ENCODE results near the gene ZNF362.

The ZNF362 gene

GRCh38 chr1:33302325-33302724 is 46.0 kb downstream of the ZNF362 start:
- Histone ChIP-seq H3K9ac (ENCODE audit: low read depth, low read length) (no peak overlapping the region), H3K9me3 (ENCODE audit: insufficient read depth, low read length, severe bottlenecking) (no peaks in the 10 kb centered on the region), H3K4me3 (ENCODE audit: low read depth in 1 of 2, low read length in 2 of 2) (no peak overlapping the region), H3K36me3 (ENCODE audit: insufficient read depth, low read length) (peaks cover 35% of the 10 kb centered on the region), H4K20me1 (ENCODE audit: insufficient read depth, low read length) (peaks cover 9% of the 10 kb centered on the region), H2AFZ (ENCODE audit: low read depth, low read length) (no peak overlapping the region), H3K4me1 (ENCODE audit: insufficient read depth, low read length) (no peaks in the 10 kb centered on the region), H3K27me3 (ENCODE audit: insufficient read depth, low read length, poor library complexity) (no peaks in the 10 kb centered on the region), H3K27ac (ENCODE audit: low read length) (no peak overlapping the region), H3K79me2 (ENCODE audit: insufficient read depth, low read length) (no peaks in the 10 kb centered on the region), H3K4me2 (ENCODE audit: insufficient read depth, low read length) (no peak overlapping the region)
- TF ChIP-seq EZH2 (IDR thresholded peaks at IDR 0.05; ENCODE audit: borderline replicate concordance, low read depth, low read length, severe bottlenecking), result no peak
- no peak for TF ChIP-seq CTCF (IDR thresholded peaks at IDR 0.05; ENCODE audit: borderline replicate concordance, extremely low read depth, low read length, poor library complexity, severe bottlenecking)
- DNase-seq (peak; percentile 26), ATAC-seq (ENCODE audit: insufficient read depth, low read depth) (peak; percentile 54; the same call in 2 of the 3 replicates)

DNA sequence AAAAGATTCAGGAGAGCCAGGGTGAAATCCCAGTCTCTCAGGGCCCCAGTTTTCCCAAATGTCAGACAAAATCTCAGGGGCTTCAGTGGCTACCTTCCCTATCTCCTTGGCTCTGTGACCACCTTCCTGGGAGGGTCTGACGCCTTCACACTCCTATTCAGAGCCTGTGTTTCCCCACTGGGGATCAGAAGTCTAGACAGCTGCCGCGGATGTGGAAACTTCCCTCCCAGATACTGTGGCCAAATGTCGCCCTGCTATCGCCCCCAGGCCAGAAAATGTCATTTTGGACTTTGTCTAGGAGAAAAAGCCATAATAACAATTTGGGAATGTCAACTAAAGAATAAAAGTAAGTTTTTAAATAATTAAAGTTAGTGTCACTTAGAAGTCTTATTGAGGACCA is 48.7 kb downstream of the ZNF362 start:
- H3K27me3 ChIP-seq (ENCODE audit: insufficient read depth, low read length, poor library complexity), result no peaks in the 10 kb centered on the region
- TF ChIP-seq EZH2 (IDR thresholded peaks at IDR 0.05; ENCODE audit: borderline replicate concordance, low read depth, low read length, severe bottlenecking) (no peak), CTCF (IDR thresholded peaks at IDR 0.05; ENCODE audit: borderline replicate concordance, extremely low read depth, low read length, poor library complexity, severe bottlenecking) (no peak)
- no peak overlapping the region for H3K27ac ChIP-seq (ENCODE audit: low read length)
- H3K9me3 ChIP-seq (ENCODE audit: insufficient read depth, low read length, severe bottlenecking), result no peaks in the 10 kb centered on the region
- peaks cover 10% of the 10 kb centered on the region for H3K36me3 ChIP-seq (ENCODE audit: insufficient read depth, low read length)
- H4K20me1 ChIP-seq (ENCODE audit: insufficient read depth, low read length), result no peaks in the 10 kb centered on the region
- no peak overlapping the region for H3K9ac ChIP-seq (ENCODE audit: low read depth, low read length)
- H3K4me1 ChIP-seq (ENCODE audit: insufficient read depth, low read length), result no peaks in the 10 kb centered on the region
- no peaks in the 10 kb centered on the region for H3K79me2 ChIP-seq (ENCODE audit: insufficient read depth, low read length)
- no peak overlapping the region for H3K4me3 ChIP-seq (ENCODE audit: low read depth in 1 of 2, low read length in 2 of 2)
- H2AFZ ChIP-seq (ENCODE audit: low read depth, low read length), result no peak overlapping the region
- DNase-seq (no peak), ATAC-seq (ENCODE audit: insufficient read depth, low read depth) (no peak)
- H3K4me2 ChIP-seq (ENCODE audit: insufficient read depth, low read length), result no peak overlapping the region

- Histone ChIP-seq H3K9ac (ENCODE audit: low read depth, low read length) (no peak overlapping the region), H3K27me3 (ENCODE audit: insufficient read depth, low read length, poor library complexity) (no peaks in the 10 kb centered on the region), H3K4me3 (ENCODE audit: low read depth in 1 of 2, low read length in 2 of 2) (no peak overlapping the region), H4K20me1 (ENCODE audit: insufficient read depth, low read length) (no peaks in the 10 kb centered on the region), H3K4me1 (ENCODE audit: insufficient read depth, low read length) (no peaks in the 10 kb centered on the region), H3K4me2 (ENCODE audit: insufficient read depth, low read length) (no peak overlapping the region), H3K9me3 (ENCODE audit: insufficient read depth, low read length, severe bottlenecking) (no peaks in the 10 kb centered on the region), H2AFZ (ENCODE audit: low read depth, low read length) (no peak overlapping the region), H3K27ac (ENCODE audit: low read length) (no peak overlapping the region), H3K79me2 (ENCODE audit: insufficient read depth, low read length) (no peaks in the 10 kb centered on the region), H3K36me3 (ENCODE audit: insufficient read depth, low read length) (peaks cover 1% of the 10 kb centered on the region; the same call in 1 of the 2 replicates)
- ATAC-seq (ENCODE audit: insufficient read depth, low read depth) (no peak), DNase-seq (no peak)
- TF ChIP-seq CTCF (IDR thresholded peaks at IDR 0.05; ENCODE audit: borderline replicate concordance, extremely low read depth, low read length, poor library complexity, severe bottlenecking) (no peak), EZH2 (IDR thresholded peaks at IDR 0.05; ENCODE audit: borderline replicate concordance, low read depth, low read length, severe bottlenecking) (no peak)
Measured at GRCh38 chr1:33305816-33306652, 49.7 kb downstream of the ZNF362 start.

All from DND-41 (cell line).